Measurements from ENCODE around the gene IFT43.

Gene IFT43

GRCh38 chr14:75946785-75947184 lies 38.8 kb upstream of the IFT43 start:
- H3K9me3 ChIP-seq (ENCODE audit: insufficient read depth, low read depth, low read length) = peaks cover 2% of the 10 kb centered on the region
- H3K36me3 ChIP-seq (ENCODE audit: control insufficient read depth in 1 of 2, insufficient read depth in 2 of 2, low read length in 2 of 2) = peaks cover 0 to 1% of the 10 kb centered on the region in 2 experiments
- no peaks in the 10 kb centered on the region for H3K79me2 ChIP-seq (ENCODE audit: control insufficient read depth, insufficient read depth, low read length, poor library complexity)
- H3K4me3 ChIP-seq (ENCODE audit: low read depth, low read length) = no peak overlapping the region
- H3K4me1 ChIP-seq (ENCODE audit: control insufficient read depth in 1 of 2, insufficient read depth in 2 of 2, low read length in 2 of 2) = peaks cover 3 to 4% of the 10 kb centered on the region in 2 experiments
- H3K4ac ChIP-seq (ENCODE audit: low read depth, low read length) = no peak overlapping the region
- no peak overlapping the region for H3K4me2 ChIP-seq (ENCODE audit: low read length)
- H4K12ac ChIP-seq (ENCODE audit: low read depth, low read length) = no peak overlapping the region
- no peak overlapping the region for H3K27ac ChIP-seq (ENCODE audit: low read depth, low read length)
- H2AK5ac ChIP-seq (ENCODE audit: low read length) = no peak overlapping the region
- no peak overlapping the region for H2BK12ac ChIP-seq (ENCODE audit: low read length)
- no peak overlapping the region for H2BK120ac ChIP-seq (ENCODE audit: insufficient read depth, low read length, poor library complexity)
- H3K14ac ChIP-seq (ENCODE audit: low read length) = no peak overlapping the region
- no peak overlapping the region for H3K23ac ChIP-seq (ENCODE audit: low read length)
- no peak overlapping the region for H4K8ac ChIP-seq (ENCODE audit: low read depth, low read length)
- no peak overlapping the region for H2BK5ac ChIP-seq (ENCODE audit: low read depth, low read length, poor library complexity)
- no peak overlapping the region for H3K9ac ChIP-seq (ENCODE audit: low read length)
- DNase-seq = peak; percentile 66 to 76
- H3K27me3 ChIP-seq (ENCODE audit: insufficient read depth, low read length) = no peaks in the 10 kb centered on the region
- no peaks in the 10 kb centered on the region for H3K79me1 ChIP-seq (ENCODE audit: low read length)
- no peak overlapping the region for H2AFZ ChIP-seq (ENCODE audit: insufficient read depth, low read length, poor library complexity)
- no CpG with 5 or more reads among the region's 5 CpGs for WGBS (ENCODE audit: extremely low coverage, insufficient coverage, insufficient read length)
- no peak overlapping the region for H3K18ac ChIP-seq (ENCODE audit: low read length)
- H4K91ac ChIP-seq (ENCODE audit: low read depth, low read length) = no peak overlapping the region

GRCh38 chr14:75952489-75952888 lies 33.1 kb upstream of the IFT43 start:
- Histone ChIP-seq H3K9ac (ENCODE audit: low read length) (no peak overlapping the region), H3K36me3 (ENCODE audit: control insufficient read depth in 1 of 2, insufficient read depth in 2 of 2, low read length in 2 of 2) (peaks cover 0 to 4% of the 10 kb centered on the region in 2 experiments), H2BK5ac (ENCODE audit: low read depth, low read length, poor library complexity) (no peak overlapping the region), H3K4me1 (ENCODE audit: control insufficient read depth in 1 of 2, insufficient read depth in 2 of 2, low read length in 2 of 2) (no peaks in the 10 kb centered on the region), H4K91ac (ENCODE audit: low read depth, low read length) (no peak overlapping the region), H3K79me1 (ENCODE audit: low read length) (no peaks in the 10 kb centered on the region), H2AK5ac (ENCODE audit: low read length) (no peak overlapping the region), H3K4ac (ENCODE audit: low read depth, low read length) (no peak overlapping the region), H2AFZ (ENCODE audit: insufficient read depth, low read length, poor library complexity) (no peak overlapping the region), H3K27ac (ENCODE audit: low read depth, low read length) (no peak overlapping the region), H3K79me2 (ENCODE audit: control insufficient read depth, insufficient read depth, low read length, poor library complexity) (no peaks in the 10 kb centered on the region), H2BK12ac (ENCODE audit: low read length) (no peak overlapping the region), H3K9me3 (ENCODE audit: insufficient read depth, low read depth, low read length) (no peaks in the 10 kb centered on the region), H4K12ac (ENCODE audit: low read depth, low read length) (no peak overlapping the region), H3K4me3 (ENCODE audit: low read depth, low read length) (no peak overlapping the region), H4K8ac (ENCODE audit: low read depth, low read length) (no peak overlapping the region), H3K27me3 (ENCODE audit: insufficient read depth, low read length) (no peaks in the 10 kb centered on the region), H3K18ac (ENCODE audit: low read length) (no peak overlapping the region), H3K23ac (ENCODE audit: low read length) (no peak overlapping the region), H2BK120ac (ENCODE audit: insufficient read depth, low read length, poor library complexity) (no peak overlapping the region), H3K14ac (ENCODE audit: low read length) (no peak overlapping the region), H3K4me2 (ENCODE audit: low read length) (no peak overlapping the region)
- DNase-seq = no peak
- 100% methylated on average over 1 of the region's 3 CpGs for WGBS (ENCODE audit: extremely low coverage, insufficient coverage, insufficient read length)

- Histone ChIP-seq H3K18ac (ENCODE audit: low read length) (no peak overlapping the region), H3K79me2 (ENCODE audit: control insufficient read depth, insufficient read depth, low read length, poor library complexity) (no peaks in the 10 kb centered on the region), H3K4ac (ENCODE audit: low read depth, low read length) (no peak overlapping the region), H2BK12ac (ENCODE audit: low read length) (no peak overlapping the region), H3K9me3 (ENCODE audit: insufficient read depth, low read depth, low read length) (peaks cover 1% of the 10 kb centered on the region), H3K79me1 (ENCODE audit: low read length) (no peaks in the 10 kb centered on the region), H3K4me1 (ENCODE audit: control insufficient read depth in 1 of 2, insufficient read depth in 2 of 2, low read length in 2 of 2) (no peaks in the 10 kb centered on the region), H3K27me3 (ENCODE audit: insufficient read depth, low read length) (no peaks in the 10 kb centered on the region), H4K12ac (ENCODE audit: low read depth, low read length) (no peak overlapping the region), H3K4me3 (ENCODE audit: low read depth, low read length) (no peak overlapping the region), H3K23ac (ENCODE audit: low read length) (no peak overlapping the region), H4K91ac (ENCODE audit: low read depth, low read length) (no peak overlapping the region), H2AFZ (ENCODE audit: insufficient read depth, low read length, poor library complexity) (no peak overlapping the region), H3K36me3 (ENCODE audit: control insufficient read depth in 1 of 2, insufficient read depth in 2 of 2, low read length in 2 of 2) (peaks cover 2% of the 10 kb centered on the region in 2 experiments), H4K8ac (ENCODE audit: low read depth, low read length) (no peak overlapping the region), H3K14ac (ENCODE audit: low read length) (no peak overlapping the region), H3K27ac (ENCODE audit: low read depth, low read length) (no peak overlapping the region), H2AK5ac (ENCODE audit: low read length) (no peak overlapping the region), H2BK120ac (ENCODE audit: insufficient read depth, low read length, poor library complexity) (no peak overlapping the region), H2BK5ac (ENCODE audit: low read depth, low read length, poor library complexity) (no peak overlapping the region), H3K4me2 (ENCODE audit: low read length) (no peak overlapping the region), H3K9ac (ENCODE audit: low read length) (no peak overlapping the region)
- no peak for DNase-seq
- no CpG with 5 or more reads among the region's 9 CpGs for WGBS (ENCODE audit: extremely low coverage, insufficient coverage, insufficient read length)
Observed at GRCh38 chr14:75959031-75959430, 26.5 kb upstream of the IFT43 start.

GRCh38 chr14:75960231-75960630 lies 25.3 kb upstream of the IFT43 start:
- Histone ChIP-seq H3K27ac (ENCODE audit: low read depth, low read length) (no peak overlapping the region), H3K4me1 (ENCODE audit: control insufficient read depth in 1 of 2, insufficient read depth in 2 of 2, low read length in 2 of 2) (no peaks in the 10 kb centered on the region), H3K4ac (ENCODE audit: low read depth, low read length) (no peak overlapping the region), H3K4me2 (ENCODE audit: low read length) (no peak overlapping the region), H4K12ac (ENCODE audit: low read depth, low read length) (no peak overlapping the region), H4K8ac (ENCODE audit: low read depth, low read length) (no peak overlapping the region), H3K18ac (ENCODE audit: low read length) (no peak overlapping the region), H2BK120ac (ENCODE audit: insufficient read depth, low read length, poor library complexity) (no peak overlapping the region), H2BK12ac (ENCODE audit: low read length) (no peak overlapping the region), H3K27me3 (ENCODE audit: insufficient read depth, low read length) (no peaks in the 10 kb centered on the region), H3K9me3 (ENCODE audit: insufficient read depth, low read depth, low read length) (peaks cover 1% of the 10 kb centered on the region), H2AFZ (ENCODE audit: insufficient read depth, low read length, poor library complexity) (no peak overlapping the region), H3K4me3 (ENCODE audit: low read depth, low read length) (no peak overlapping the region), H4K91ac (ENCODE audit: low read depth, low read length) (no peak overlapping the region), H2AK5ac (ENCODE audit: low read length) (no peak overlapping the region), H3K36me3 (ENCODE audit: control insufficient read depth in 1 of 2, insufficient read depth in 2 of 2, low read length in 2 of 2) (peaks cover 0 to 2% of the 10 kb centered on the region in 2 experiments), H2BK5ac (ENCODE audit: low read depth, low read length, poor library complexity) (no peak overlapping the region), H3K79me2 (ENCODE audit: control insufficient read depth, insufficient read depth, low read length, poor library complexity) (no peaks in the 10 kb centered on the region), H3K23ac (ENCODE audit: low read length) (no peak overlapping the region), H3K79me1 (ENCODE audit: low read length) (no peaks in the 10 kb centered on the region), H3K14ac (ENCODE audit: low read length) (no peak overlapping the region), H3K9ac (ENCODE audit: low read length) (no peak overlapping the region)
- DNase-seq = peak in 1 of 2 donors; percentile 2
- no CpG with 5 or more reads among the region's 6 CpGs for WGBS (ENCODE audit: extremely low coverage, insufficient coverage, insufficient read length)
